GM10266 (cell line): Measurements from ENCODE around the gene UBAP2.
"Not testable (repeated sequence)": the region's sequence is repeated elsewhere in the genome, so short reads cannot be mapped to it uniquely, and the experiment has no call there.

Experiments
- DNase-seq: peaks from one replicate; pipeline ENCODE4 v3.0.0; 2012; ENCODE audit errors: extremely low spot score
- TF ChIP-seq, protein P1 (sequence below): IDR thresholded peaks from 2 replicates; pipeline ENCODE4 v1.5.1; 2012; ENCODE audit warnings: mild to moderate bottlenecking, low read depth; ENCODE audit not compliant: control insufficient read depth, insufficient read depth; ENCODE audit errors: missing control alignments

UBAP2 gene

DNA sequence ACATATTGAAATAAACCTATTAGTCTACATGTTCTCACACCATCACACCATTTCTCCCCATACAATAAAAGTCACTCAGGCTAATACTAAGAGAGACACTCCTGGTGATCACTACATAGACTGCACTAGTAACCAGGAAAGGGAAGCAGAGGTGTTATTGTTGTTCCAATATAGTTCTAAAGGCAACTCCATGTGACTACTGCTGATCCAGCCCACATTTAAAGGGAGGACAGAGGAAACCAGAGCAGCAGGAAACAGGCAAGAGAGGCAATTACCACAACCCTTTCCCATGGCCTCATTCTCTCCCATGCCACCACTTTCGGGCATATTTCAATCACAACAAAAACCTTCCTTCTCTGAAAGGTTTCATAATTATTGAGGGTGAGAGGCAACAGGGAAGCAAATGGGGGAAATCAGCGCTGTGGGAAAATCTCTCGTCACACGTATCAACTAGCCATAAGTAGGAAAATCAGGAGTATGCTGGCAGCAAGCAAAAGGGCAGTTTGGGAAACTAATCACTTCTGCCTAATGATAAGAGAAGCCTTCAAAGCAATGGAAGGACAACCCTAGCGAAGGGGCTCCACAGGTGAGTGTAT lies 1.8 kb downstream of the UBAP2 start:
- TF ChIP-seq, protein P1, sequence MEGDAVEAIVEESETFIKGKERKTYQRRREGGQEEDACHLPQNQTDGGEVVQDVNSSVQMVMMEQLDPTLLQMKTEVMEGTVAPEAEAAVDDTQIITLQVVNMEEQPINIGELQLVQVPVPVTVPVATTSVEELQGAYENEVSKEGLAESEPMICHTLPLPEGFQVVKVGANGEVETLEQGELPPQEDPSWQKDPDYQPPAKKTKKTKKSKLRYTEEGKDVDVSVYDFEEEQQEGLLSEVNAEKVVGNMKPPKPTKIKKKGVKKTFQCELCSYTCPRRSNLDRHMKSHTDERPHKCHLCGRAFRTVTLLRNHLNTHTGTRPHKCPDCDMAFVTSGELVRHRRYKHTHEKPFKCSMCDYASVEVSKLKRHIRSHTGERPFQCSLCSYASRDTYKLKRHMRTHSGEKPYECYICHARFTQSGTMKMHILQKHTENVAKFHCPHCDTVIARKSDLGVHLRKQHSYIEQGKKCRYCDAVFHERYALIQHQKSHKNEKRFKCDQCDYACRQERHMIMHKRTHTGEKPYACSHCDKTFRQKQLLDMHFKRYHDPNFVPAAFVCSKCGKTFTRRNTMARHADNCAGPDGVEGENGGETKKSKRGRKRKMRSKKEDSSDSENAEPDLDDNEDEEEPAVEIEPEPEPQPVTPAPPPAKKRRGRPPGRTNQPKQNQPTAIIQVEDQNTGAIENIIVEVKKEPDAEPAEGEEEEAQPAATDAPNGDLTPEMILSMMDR, result no peak
- DNase-seq, result no peak

DNA sequence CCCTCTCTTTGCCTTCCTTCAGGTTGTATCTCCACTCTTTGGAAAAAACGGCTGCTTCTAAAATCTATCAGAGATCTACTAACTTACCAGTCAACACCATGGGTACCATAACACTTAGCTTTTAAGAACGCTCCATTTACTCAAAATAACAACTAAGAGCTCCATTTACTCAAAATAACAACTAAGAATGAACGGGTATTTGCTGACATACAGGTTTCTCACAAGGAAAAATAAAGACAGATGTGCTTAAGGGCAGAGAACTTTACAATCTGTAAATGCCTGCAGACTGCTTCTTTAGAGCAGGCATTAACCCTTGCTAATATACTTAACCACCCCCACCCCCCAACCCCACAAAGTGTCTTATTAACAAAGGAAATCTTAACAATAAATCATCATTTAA lies 2.8 kb downstream of the UBAP2 start:
- no peak for DNase-seq
- TF ChIP-seq, protein P1, result no peak

DNA sequence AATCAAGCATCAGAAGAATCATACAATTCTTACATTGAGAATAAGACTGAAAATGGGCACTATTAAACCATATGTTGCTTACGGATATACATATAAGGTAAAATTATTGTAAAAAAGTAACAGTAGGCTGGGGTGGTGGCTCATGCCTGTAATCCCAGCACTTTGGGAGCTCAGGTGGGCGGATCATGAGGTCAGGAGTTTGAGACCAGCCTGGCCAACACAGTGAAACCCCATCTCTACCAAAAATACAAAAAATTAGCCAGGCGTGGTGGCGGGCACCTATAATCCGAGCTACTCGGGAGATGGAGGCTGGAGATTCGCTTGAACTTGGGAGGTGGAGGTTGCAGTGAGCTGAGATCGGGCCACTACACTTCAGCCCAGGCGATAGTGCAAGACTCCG lies 6.6 kb downstream of the UBAP2 start:
- not testable (repeated sequence) for DNase-seq

DNA sequence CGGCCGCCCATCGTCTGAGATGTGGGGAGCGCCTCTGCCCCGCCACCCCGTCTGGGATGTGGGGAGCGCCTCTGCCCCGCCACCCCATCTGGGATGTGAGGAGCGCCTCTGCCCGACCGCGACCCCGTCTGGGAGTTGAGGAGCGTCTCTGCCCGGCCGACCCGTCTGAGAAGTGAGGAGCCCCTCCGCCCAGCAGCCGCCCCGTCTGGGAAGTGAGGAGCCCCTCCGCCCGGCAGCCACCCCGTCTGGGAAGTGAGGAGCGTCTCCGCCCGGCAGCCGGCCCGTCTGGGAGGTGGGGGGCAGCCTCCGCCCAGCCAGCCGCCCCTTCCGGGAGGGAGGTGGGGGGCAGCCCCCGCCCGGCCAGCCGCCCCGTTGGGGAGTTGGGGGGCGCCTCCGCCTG lies 9.8 kb downstream of the UBAP2 start:
- DNase-seq, result not testable (repeated sequence)

DNA sequence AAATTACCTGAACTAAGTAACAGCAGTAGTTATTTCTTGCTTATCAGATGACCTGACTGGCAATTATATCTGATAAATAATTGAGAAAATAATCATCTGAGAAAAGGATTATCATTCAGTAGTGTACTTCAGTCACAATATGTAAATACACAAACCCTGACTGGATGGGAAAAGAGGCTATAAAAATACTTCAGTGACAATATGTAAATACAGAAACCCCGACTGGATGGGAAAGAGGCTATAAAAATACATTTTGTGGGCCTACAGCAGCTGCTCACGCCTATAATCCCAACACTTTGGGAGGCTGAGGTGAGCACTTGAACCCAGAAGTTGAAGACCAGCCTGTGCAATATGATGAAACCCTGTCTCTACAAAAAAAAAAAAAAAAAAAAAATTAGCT lies 11.1 kb downstream of the UBAP2 start:
- TF ChIP-seq, protein P1, result no peak
- DNase-seq, result no peak

DNA sequence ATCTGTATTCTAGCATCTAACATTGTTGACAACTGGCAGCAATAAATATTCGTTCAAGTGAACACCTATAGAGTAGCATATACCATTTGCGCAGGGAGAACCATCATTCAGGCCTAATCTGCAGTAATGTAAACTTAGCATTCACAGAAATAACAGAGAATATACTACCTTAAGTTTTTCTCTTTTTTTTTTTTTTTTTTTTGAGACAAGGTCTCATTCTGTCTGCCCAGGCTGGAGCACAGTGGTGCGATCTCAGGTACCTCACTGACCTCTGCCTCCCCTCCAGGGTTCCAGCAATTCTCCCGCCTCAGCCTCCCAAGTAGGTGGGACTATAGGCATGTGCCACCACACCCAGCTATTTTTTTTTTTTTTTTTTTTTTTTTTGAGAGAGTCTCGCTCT lies 12.1 kb downstream of the UBAP2 start:
- TF ChIP-seq, protein P1, result no peak
- DNase-seq, result no peak

DNA sequence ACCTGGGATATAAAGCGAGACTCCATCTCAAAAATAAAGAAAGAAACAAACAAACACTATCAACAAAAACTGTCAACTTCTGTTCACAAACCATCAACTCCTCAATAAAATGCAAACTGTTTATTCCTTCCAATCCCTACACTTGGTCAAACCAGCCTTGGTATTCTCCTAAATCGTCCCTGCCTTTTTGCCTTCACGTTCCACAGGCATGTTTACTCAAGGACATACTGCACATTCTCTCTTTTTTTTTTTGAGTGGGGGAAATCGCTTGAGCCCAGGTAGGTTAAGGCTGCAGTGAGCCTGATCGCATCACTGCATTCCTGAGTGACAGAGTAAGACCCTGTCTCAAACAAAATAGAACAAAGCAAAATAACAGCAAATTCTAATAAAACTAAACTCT lies 13.0 kb downstream of the UBAP2 start:
- no peak for DNase-seq
- TF ChIP-seq, protein P1, result no peak

DNA sequence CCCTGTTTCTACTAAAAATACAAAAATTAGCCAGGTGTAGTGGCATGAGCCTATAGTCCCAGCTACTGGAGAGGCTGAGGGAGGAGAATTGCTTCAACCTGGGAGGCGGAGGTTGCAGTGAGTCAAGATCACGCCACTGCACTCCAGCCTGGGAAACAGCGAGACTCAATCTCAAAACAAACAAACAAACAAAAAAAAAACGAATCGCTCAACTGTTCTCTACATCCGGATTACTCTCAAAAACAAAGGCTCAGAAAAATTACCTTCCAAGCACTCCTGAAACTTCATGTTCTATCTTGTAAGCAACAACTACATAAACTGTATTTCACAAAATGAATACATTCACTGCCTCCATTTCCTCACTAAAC lies 14.0 kb downstream of the UBAP2 start:
- TF ChIP-seq, protein P1, result no peak
- DNase-seq, result no peak

DNA sequence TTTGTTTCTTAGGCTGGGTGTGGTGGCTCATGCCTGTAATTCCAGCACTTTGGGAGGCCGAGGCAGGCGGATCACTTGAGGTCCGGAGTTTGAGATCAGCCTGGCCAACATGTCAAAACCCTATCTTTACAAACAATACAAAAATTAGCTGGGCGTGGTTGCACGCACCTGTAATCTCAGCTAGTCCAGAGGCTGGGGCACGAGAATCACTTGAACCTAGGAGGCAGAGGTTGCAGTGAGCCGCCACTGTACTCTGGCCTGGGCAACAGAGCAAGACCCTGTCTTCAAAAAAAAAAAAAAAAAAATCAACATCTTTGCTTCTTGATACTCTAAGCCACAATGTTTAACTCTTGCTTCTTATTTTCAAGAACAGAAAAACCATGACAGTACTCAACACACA lies 16.1 kb downstream of the UBAP2 start:
- TF ChIP-seq, protein P1, result no peak
- DNase-seq, result no peak
